WTC11 (cell line): ENCODE results near the gene IP6K3. TPM values are rescaled to one million over a fixed set of nuclear protein-coding genes. Genes with fewer than 3 reads are reported as not detected.

ENCODE experiments used
- ATAC-seq: fragments of 200-7000 bp; cut with Tn5 transposase; 2 replicates; pipeline ENCODE4 v1.10.0; 2021; ENCODE audit warnings: mild to moderate bottlenecking, moderate library complexity
- CTCF ChIA-PET: fragments of 300-600 bp; sonication (Branson Sonifier 250); formaldehyde crosslinking; loops from one replicate; lab custom pipeline; 2021; ENCODE audit warnings: antibody characterized with exemption; lab: Charles Lee
- POLR2A ChIA-PET: fragments of 350-600 bp; sonication (Branson Sonifier 250); formaldehyde crosslinking; loops from one replicate; lab custom pipeline; 2021; ENCODE audit warnings: antibody characterized with exemption; lab: Charles Lee
- DNase-seq: peaks from one replicate; pipeline ENCODE4 v3.0.0; 2021; ENCODE audit warnings: low spot score
- H3K27ac Mint-ChIP-seq: 2 replicates; pipeline ENCODE4 v1.8.0; 2021; ENCODE audit warnings: mixed read lengths
- H3K27me3 Mint-ChIP-seq: 2 replicates; pipeline ENCODE4 v1.8.0; 2021; ENCODE audit warnings: low read depth, mild to moderate bottlenecking, moderate library complexity, mixed read lengths
- H3K36me3 Mint-ChIP-seq: 2 replicates; pipeline ENCODE4 v1.8.0; 2021; ENCODE audit warnings: mixed read lengths
- H3K4me1 Mint-ChIP-seq: 2 replicates; pipeline ENCODE4 v1.8.0; 2022; ENCODE audit warnings: mixed read lengths
- H3K4me3 Mint-ChIP-seq: 2 replicates; pipeline ENCODE4 v1.8.0; 2021; ENCODE audit warnings: mild to moderate bottlenecking, moderate library complexity, mixed read lengths
- H3K9me3 Mint-ChIP-seq: 2 replicates; pipeline ENCODE4 v1.8.0; 2021; ENCODE audit warnings: mixed read lengths
- ATF1 ChIP-seq: sonication (generic); formaldehyde crosslinking; IDR thresholded peaks from 2 replicates; pipeline ENCODE4 v1.8.1; 2023; ENCODE audit warnings: mild to moderate bottlenecking, moderate library complexity, missing genetic modification reagents
- EMX1 ChIP-seq: fragments of 250-450 bp; sonication (Bioruptor Pico); IDR thresholded peaks from 2 replicates; pipeline ENCODE4 v1.8.0; 2021; ENCODE audit warnings: mild to moderate bottlenecking
- ESRRA ChIP-seq: sonication (generic); formaldehyde crosslinking; IDR thresholded peaks from 2 replicates; pipeline ENCODE4 v1.8.1; 2022; ENCODE audit warnings: mild to moderate bottlenecking, missing genetic modification reagents, borderline replicate concordance
- ETV6 ChIP-seq: sonication (generic); formaldehyde crosslinking; IDR thresholded peaks from 2 replicates; pipeline ENCODE4 v1.8.1; 2022; ENCODE audit warnings: mild to moderate bottlenecking, missing genetic modification reagents
- FOXK1 ChIP-seq: sonication (generic); formaldehyde crosslinking; IDR thresholded peaks from 2 replicates; pipeline ENCODE4 v1.8.0; 2022; ENCODE audit warnings: mild to moderate bottlenecking, moderate library complexity, missing genetic modification reagents
- GABPB1 ChIP-seq: sonication (generic); formaldehyde crosslinking; IDR thresholded peaks from 2 replicates; pipeline ENCODE4 v1.8.1; 2023; ENCODE audit warnings: mild to moderate bottlenecking, missing genetic modification reagents
- GRHL2 ChIP-seq: fragments of 250-450 bp; sonication (Bioruptor Pico); IDR thresholded peaks from 2 replicates; pipeline ENCODE4 v1.8.0; 2022; ENCODE audit warnings: mild to moderate bottlenecking, moderate library complexity; ENCODE audit not compliant: insufficient replicate concordance, severe bottlenecking
- IRF2 ChIP-seq: sonication (generic); formaldehyde crosslinking; IDR thresholded peaks from 2 replicates; pipeline ENCODE4 v1.8.0; 2022; ENCODE audit warnings: low read depth, missing genetic modification reagents, borderline replicate concordance
- NFE2L1 ChIP-seq: sonication (generic); formaldehyde crosslinking; IDR thresholded peaks from 2 replicates; pipeline ENCODE4 v1.8.1; 2023; ENCODE audit warnings: missing genetic modification reagents
- TCF7 ChIP-seq: sonication (generic); formaldehyde crosslinking; IDR thresholded peaks from 2 replicates; pipeline ENCODE4 v1.8.0; 2022; ENCODE audit warnings: mild to moderate bottlenecking, low read depth, missing genetic modification reagents, moderate library complexity
- ZBTB21 ChIP-seq: sonication (generic); formaldehyde crosslinking; IDR thresholded peaks from 2 replicates; pipeline ENCODE4 v1.8.1; 2023; ENCODE audit warnings: mild to moderate bottlenecking, missing genetic modification reagents, borderline replicate concordance
- ZNF219 ChIP-seq: sonication (generic); formaldehyde crosslinking; IDR thresholded peaks from 2 replicates; pipeline ENCODE4 v1.8.0; 2023; ENCODE audit warnings: missing genetic modification reagents, mild to moderate bottlenecking, borderline replicate concordance
- ZNF232 ChIP-seq: sonication (generic); formaldehyde crosslinking; IDR thresholded peaks from 2 replicates; pipeline ENCODE4 v1.8.0; 2022; ENCODE audit warnings: mild to moderate bottlenecking, missing genetic modification reagents
- ZNF317 ChIP-seq: sonication (generic); formaldehyde crosslinking; IDR thresholded peaks from 2 replicates; pipeline ENCODE4 v1.8.1; 2023; ENCODE audit warnings: low read depth, mild to moderate bottlenecking, moderate library complexity, missing genetic modification reagents, borderline replicate concordance
- ZNF671 ChIP-seq: fragments of 250-450 bp; sonication (Bioruptor Pico); IDR thresholded peaks from 2 replicates; pipeline ENCODE4 v1.8.0; 2021; ENCODE audit warnings: mild to moderate bottlenecking
- total RNA-seq: library from RNA; stranded (reverse); gene quantifications from 3 replicates; pipeline ENCODE4 v1.2.3, GENCODE V29; 2021
- TF ChIP-seq, protein P1 (sequence below): fragments of 250-450 bp; sonication (Bioruptor Pico); IDR thresholded peaks from 2 replicates; pipeline ENCODE4 v2.1.2; 2022; ENCODE audit warnings: mild to moderate bottlenecking, moderate library complexity
- TF ChIP-seq, protein P2 (sequence below): sonication (generic); formaldehyde crosslinking; IDR thresholded peaks from 2 replicates; pipeline ENCODE4 v1.8.1; 2023; ENCODE audit warnings: mild to moderate bottlenecking, moderate library complexity, missing genetic modification reagents
- TF ChIP-seq, protein P3 (sequence below): sonication (generic); formaldehyde crosslinking; IDR thresholded peaks from 2 replicates; pipeline ENCODE4 v1.8.1; 2023; ENCODE audit warnings: mild to moderate bottlenecking, missing genetic modification reagents, moderate library complexity
- TF ChIP-seq, protein P4 (sequence below): sonication (generic); formaldehyde crosslinking; IDR thresholded peaks from 2 replicates; pipeline ENCODE4 v1.8.1; 2022; ENCODE audit warnings: mild to moderate bottlenecking, missing genetic modification reagents, moderate library complexity, borderline replicate concordance
- TF ChIP-seq, protein P5 (sequence below): sonication (generic); formaldehyde crosslinking; IDR thresholded peaks from 2 replicates; pipeline ENCODE4 v1.8.0; 2022; ENCODE audit warnings: missing genetic modification reagents
- TF ChIP-seq, protein P6 (sequence below): sonication (generic); formaldehyde crosslinking; IDR thresholded peaks from 2 replicates; pipeline ENCODE4 v1.8.1; 2023; ENCODE audit warnings: mild to moderate bottlenecking, missing genetic modification reagents, moderate library complexity
- TF ChIP-seq, protein P7 (sequence below): fragments of 250-450 bp; sonication (Bioruptor Pico); conservative IDR thresholded peaks from 2 replicates; pipeline ENCODE4 v1.9.0; 2021; ENCODE audit warnings: mild to moderate bottlenecking

Gene IP6K3
- total RNA-seq, 1 experiment from 2014 or later, result 1.1 TPM

DNA sequence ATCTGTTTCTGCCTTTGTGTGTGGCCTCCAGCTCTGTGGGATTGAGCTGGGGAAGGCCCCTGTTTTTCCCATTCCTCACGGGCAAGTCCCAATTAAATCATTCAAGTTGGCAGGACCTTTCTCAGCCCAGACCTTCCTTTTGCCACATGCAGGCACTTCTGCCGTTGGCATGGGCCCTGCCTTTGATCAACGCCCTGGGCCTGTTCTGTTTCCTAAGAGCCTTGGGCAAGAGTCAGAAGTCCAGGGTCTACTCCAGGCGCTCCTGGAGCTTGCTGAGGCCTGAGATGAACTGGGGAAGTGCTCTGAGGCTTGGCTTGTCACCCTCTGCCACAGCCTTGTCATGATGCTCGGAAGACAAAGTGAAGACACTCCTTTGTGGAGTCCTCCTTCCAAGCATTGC is 7.1 kb downstream of the IP6K3 start (continued):
- TF ChIP-seq, protein P1, sequence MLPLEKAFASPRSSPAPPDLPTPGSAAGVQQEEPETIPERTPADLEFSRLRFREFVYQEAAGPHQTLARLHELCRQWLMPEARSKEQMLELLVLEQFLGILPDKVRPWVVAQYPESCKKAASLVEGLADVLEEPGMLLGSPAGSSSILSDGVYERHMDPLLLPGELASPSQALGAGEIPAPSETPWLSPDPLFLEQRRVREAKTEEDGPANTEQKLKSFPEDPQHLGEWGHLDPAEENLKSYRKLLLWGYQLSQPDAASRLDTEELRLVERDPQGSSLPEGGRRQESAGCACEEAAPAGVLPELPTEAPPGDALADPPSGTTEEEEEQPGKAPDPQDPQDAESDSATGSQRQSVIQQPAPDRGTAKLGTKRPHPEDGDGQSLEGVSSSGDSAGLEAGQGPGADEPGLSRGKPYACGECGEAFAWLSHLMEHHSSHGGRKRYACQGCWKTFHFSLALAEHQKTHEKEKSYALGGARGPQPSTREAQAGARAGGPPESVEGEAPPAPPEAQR (CRISPR knock-in tag), result no peak
- no peak for TF ChIP-seq ATF1 (CRISPR knock-in tag)
- no peak for TF ChIP-seq GRHL2
- TF ChIP-seq IRF2 (CRISPR knock-in tag), result no peak
- no peak for TF ChIP-seq ZNF317 (CRISPR knock-in tag)
- TF ChIP-seq NFE2L1, result no peak
- TF ChIP-seq, protein P2, sequence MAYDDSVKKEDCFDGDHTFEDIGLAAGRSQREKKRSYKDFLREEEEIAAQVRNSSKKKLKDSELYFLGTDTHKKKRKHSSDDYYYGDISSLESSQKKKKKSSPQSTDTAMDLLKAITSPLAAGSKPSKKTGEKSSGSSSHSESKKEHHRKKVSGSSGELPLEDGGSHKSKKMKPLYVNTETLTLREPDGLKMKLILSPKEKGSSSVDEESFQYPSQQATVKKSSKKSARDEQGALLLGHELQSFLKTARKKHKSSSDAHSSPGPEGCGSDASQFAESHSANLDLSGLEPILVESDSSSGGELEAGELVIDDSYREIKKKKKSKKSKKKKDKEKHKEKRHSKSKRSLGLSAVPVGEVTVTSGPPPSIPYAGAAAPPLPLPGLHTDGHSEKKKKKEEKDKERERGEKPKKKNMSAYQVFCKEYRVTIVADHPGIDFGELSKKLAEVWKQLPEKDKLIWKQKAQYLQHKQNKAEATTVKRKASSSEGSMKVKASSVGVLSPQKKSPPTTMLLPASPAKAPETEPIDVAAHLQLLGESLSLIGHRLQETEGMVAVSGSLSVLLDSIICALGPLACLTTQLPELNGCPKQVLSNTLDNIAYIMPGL, result no peak
- no peak for TF ChIP-seq FOXK1 (CRISPR knock-in tag)
- TF ChIP-seq EMX1 (CRISPR knock-in tag), result no peak
- TF ChIP-seq ZNF232 (CRISPR knock-in tag), result no peak
- no peak for TF ChIP-seq GABPB1 (CRISPR knock-in tag)

DNA sequence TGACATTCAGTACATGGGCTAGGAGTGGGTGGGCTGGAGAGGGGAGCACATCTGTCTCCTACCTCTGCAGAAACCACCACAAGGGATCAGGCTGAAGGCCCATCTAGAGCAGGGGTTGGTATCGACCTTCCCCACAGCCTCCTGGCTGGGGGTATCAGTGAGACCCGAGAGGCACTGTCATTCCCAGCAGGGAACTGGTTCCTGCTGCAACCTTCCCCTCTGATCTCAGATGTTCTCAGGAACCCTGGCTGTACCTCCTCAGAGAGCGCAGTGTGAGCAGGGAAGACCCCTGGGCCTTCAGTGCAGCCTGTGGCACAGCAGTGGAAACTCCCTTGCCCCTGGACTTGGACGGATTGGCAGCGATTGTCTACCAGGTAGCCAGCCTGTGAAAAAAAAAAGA is 7.8 kb downstream of the IP6K3 start:
- POLR2A ChIA-PET, result no interaction called here
- Mint-ChIP-seq H3K4me3 (no peak overlapping the region), H3K9me3 (no peaks in the 10 kb centered on the region), H3K36me3 (no peaks in the 10 kb centered on the region), H3K27me3 (no peaks in the 10 kb centered on the region), H3K4me1 (peaks cover 6% of the 10 kb centered on the region; the same call in 1 of the 2 replicates), H3K27ac (no peak overlapping the region)
- TF ChIP-seq EMX1 (CRISPR knock-in tag), result no peak
- TF ChIP-seq, protein P3, sequence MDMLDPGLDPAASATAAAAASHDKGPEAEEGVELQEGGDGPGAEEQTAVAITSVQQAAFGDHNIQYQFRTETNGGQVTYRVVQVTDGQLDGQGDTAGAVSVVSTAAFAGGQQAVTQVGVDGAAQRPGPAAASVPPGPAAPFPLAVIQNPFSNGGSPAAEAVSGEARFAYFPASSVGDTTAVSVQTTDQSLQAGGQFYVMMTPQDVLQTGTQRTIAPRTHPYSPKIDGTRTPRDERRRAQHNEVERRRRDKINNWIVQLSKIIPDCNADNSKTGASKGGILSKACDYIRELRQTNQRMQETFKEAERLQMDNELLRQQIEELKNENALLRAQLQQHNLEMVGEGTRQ (CRISPR knock-in tag), result no peak
- no peak for TF ChIP-seq ZNF671
- TF ChIP-seq, protein P4, sequence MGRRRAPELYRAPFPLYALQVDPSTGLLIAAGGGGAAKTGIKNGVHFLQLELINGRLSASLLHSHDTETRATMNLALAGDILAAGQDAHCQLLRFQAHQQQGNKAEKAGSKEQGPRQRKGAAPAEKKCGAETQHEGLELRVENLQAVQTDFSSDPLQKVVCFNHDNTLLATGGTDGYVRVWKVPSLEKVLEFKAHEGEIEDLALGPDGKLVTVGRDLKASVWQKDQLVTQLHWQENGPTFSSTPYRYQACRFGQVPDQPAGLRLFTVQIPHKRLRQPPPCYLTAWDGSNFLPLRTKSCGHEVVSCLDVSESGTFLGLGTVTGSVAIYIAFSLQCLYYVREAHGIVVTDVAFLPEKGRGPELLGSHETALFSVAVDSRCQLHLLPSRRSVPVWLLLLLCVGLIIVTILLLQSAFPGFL (CRISPR knock-in tag), result no peak
- no peak for TF ChIP-seq ESRRA (CRISPR knock-in tag)
- DNase-seq, result no peak
- ATAC-seq, result no peak
- CTCF ChIA-PET, result interaction anchor here (1.8 to 3.3 kb wide), 2 partner anchors 27 to 33 kb away, joined by 7 to 13 read pairs; partner anchors contain the start of gene UQCC2

DNA sequence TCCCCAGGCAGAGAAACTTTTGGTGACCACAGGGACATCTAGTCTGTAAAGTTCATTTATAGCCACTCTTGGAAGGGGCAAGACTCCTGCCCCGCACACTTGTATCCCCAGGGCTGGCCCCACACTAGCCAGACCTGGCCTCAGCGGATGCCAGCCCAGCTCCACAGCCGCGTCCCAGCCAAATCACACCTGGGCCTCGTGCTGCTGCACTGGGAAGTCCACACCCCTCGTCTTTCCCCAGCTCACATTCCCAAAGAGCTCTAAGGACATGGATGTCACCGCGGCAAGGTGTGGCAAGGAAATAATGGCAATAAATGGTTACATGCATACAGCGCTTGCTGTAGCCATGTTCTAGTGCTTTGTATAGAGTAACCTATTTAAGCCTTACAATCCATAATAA is 8.6 kb downstream of the IP6K3 start:
- Mint-ChIP-seq H3K4me1 (peaks cover 6% of the 10 kb centered on the region; the same call in 1 of the 2 replicates), H3K36me3 (no peaks in the 10 kb centered on the region), H3K27me3 (no peaks in the 10 kb centered on the region), H3K27ac (no peak overlapping the region), H3K9me3 (no peaks in the 10 kb centered on the region), H3K4me3 (no peak overlapping the region)
- ChIA-PET POLR2A (no interaction called here), CTCF (interaction anchor here (1.0 to 3.3 kb wide), 3 partner anchors 27 to 72 kb away, joined by 3 to 13 read pairs (median 7); partner anchors contain the start of gene UQCC2)
- DNase-seq (no peak), ATAC-seq (no peak)
- TF ChIP-seq, protein P5, sequence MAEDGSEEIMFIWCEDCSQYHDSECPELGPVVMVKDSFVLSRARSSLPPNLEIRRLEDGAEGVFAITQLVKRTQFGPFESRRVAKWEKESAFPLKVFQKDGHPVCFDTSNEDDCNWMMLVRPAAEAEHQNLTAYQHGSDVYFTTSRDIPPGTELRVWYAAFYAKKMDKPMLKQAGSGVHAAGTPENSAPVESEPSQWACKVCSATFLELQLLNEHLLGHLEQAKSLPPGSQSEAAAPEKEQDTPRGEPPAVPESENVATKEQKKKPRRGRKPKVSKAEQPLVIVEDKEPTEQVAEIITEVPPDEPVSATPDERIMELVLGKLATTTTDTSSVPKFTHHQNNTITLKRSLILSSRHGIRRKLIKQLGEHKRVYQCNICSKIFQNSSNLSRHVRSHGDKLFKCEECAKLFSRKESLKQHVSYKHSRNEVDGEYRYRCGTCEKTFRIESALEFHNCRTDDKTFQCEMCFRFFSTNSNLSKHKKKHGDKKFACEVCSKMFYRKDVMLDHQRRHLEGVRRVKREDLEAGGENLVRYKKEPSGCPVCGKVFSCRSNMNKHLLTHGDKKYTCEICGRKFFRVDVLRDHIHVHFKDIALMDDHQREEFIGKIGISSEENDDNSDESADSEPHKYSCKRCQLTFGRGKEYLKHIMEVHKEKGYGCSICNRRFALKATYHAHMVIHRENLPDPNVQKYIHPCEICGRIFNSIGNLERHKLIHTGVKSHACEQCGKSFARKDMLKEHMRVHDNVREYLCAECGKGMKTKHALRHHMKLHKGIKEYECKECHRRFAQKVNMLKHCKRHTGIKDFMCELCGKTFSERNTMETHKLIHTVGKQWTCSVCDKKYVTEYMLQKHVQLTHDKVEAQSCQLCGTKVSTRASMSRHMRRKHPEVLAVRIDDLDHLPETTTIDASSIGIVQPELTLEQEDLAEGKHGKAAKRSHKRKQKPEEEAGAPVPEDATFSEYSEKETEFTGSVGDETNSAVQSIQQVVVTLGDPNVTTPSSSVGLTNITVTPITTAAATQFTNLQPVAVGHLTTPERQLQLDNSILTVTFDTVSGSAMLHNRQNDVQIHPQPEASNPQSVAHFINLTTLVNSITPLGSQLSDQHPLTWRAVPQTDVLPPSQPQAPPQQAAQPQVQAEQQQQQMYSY (CRISPR knock-in tag), result no peak
- no peak for TF ChIP-seq TCF7 (CRISPR knock-in tag)
- TF ChIP-seq, protein P6, sequence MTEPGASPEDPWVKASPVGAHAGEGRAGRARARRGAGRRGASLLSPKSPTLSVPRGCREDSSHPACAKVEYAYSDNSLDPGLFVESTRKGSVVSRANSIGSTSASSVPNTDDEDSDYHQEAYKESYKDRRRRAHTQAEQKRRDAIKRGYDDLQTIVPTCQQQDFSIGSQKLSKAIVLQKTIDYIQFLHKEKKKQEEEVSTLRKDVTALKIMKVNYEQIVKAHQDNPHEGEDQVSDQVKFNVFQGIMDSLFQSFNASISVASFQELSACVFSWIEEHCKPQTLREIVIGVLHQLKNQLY (CRISPR knock-in tag), result no peak
- TF ChIP-seq IRF2 (CRISPR knock-in tag), result no peak
- no peak for TF ChIP-seq ETV6 (CRISPR knock-in tag)
- TF ChIP-seq ZNF219 (CRISPR knock-in tag), result no peak
- TF ChIP-seq, protein P7, sequence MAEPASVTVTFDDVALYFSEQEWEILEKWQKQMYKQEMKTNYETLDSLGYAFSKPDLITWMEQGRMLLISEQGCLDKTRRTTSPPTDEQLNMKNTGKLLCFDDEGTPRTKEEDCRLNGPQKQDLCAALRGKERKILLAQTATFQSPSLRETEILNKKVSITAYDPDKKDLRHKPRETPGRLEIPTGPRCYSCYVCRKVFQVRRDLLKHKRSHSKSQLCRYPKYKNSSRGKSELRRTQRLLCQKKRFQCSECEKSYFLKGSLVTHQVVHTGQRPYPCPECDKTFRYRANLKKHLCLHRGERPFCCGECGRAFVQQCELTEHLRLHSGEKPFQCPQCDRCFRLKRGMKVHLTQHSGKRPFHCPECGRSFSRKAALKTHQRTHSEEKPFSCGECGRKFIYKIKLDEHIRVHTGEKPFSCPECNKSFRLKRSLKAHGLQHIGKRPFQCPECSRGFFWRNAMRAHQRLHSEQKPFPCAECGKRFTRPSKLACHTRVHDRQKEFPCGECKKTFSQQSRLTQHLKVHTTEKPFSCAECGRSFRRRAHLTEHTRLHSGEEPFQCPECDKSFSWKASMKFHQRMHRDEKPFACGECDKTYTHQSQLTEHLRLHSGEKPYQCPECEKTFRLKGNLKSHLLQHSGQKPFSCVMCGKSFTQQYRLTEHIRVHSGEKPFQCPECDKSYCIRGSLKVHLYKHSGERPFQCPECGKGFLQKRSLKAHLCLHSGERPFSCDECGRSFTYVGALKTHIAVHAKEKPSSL (CRISPR knock-in tag), result no peak
- no peak for TF ChIP-seq EMX1 (CRISPR knock-in tag)
- no peak for TF ChIP-seq ZBTB21 (CRISPR knock-in tag)
